Measurements from ENCODE around the gene RBM39. TPM values are rescaled to one million over a fixed set of nuclear protein-coding genes. Genes with fewer than 3 reads are reported as not detected.
"Not testable (repeated sequence)": the region's sequence is repeated elsewhere in the genome, so short reads cannot be mapped to it uniquely, and the experiment has no call there.

Gene RBM39
- total and polyA plus RNA-seq, 11 donors = 72.6 to 165 (median 112) TPM

DNA sequence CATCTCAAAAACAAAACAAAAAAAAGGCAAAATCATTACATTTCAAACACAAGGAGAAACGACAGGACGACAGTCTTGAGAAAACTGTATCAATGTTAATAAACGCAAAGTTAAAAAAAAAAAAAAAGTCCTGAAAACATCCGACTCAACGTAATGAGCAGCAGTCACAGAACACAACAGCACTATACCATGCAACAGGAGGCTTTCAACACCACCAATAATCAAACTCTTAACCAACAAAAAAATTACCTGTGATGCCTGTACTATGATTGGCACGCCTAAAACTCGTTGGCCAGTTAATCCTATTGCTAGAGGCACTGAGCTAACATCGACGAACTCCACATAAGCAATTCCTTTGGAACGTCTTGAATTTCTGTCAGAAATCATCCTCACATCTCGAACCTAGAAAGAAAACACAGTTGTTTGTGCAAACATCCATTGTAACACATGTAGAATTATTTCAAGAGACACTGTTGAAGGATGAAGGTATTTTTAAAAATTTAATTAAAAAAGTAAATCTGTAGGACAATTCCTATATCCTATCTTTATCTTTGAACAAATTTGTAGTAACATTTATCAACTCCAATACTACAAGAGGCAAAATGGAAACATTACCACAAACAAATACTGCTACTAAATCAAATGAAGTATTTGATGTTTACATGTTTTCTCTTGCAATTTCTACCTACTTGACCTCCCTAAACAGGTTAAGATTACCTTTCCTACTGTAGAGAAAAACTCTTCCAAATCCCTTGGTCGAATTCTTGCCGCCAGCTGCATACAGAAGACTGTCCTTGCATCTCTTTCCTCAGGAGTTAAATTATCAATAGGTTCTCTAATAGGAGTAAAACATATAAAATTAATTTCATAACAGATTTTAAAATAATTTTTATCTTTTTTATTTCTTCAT lies 17.5 kb downstream of the RBM39 start:
- DNase-seq (no peak), ATAC-seq (no peak)
- H3K27me3 ChIP-seq = no peaks in the 10 kb centered on the region
- H3K36me3 ChIP-seq = peaks cover 3 to 100% (median 100%) of the 10 kb centered on the region in 9 donors
- H3K9me3 ChIP-seq = no peaks in the 10 kb centered on the region
- TF ChIP-seq, protein P1, sequence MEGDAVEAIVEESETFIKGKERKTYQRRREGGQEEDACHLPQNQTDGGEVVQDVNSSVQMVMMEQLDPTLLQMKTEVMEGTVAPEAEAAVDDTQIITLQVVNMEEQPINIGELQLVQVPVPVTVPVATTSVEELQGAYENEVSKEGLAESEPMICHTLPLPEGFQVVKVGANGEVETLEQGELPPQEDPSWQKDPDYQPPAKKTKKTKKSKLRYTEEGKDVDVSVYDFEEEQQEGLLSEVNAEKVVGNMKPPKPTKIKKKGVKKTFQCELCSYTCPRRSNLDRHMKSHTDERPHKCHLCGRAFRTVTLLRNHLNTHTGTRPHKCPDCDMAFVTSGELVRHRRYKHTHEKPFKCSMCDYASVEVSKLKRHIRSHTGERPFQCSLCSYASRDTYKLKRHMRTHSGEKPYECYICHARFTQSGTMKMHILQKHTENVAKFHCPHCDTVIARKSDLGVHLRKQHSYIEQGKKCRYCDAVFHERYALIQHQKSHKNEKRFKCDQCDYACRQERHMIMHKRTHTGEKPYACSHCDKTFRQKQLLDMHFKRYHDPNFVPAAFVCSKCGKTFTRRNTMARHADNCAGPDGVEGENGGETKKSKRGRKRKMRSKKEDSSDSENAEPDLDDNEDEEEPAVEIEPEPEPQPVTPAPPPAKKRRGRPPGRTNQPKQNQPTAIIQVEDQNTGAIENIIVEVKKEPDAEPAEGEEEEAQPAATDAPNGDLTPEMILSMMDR (IDR thresholded peaks at IDR 0.05) = no peak
- no peak for TF ChIP-seq POLR2A (IDR thresholded peaks at IDR 0.05)
- 79 to 86% (median 83%) methylated on average over 13 of the region's 13 CpGs for WGBS, 4 donors
- intact Hi-C loops (cut with DNase I) = loop anchor here in 2 of 10 donors (5.0 kb wide), 1 partner anchor 158 kb away; no protein-coding TSS in a partner anchor
- peaks cover 0 to 48% (median 25%) of the 10 kb centered on the region in 12 donors for H3K4me1 ChIP-seq
- no peak overlapping the region for H3K27ac ChIP-seq
- H3K4me3 ChIP-seq = no peak overlapping the region

GRCh38 chr20:35723652-35724320 lies 18.3 kb downstream of the RBM39 start:
- Histone ChIP-seq H3K36me3 (peaks cover 3 to 100% (median 100%) of the 10 kb centered on the region in 9 donors), H3K4me1 (peaks cover 0 to 47% (median 19%) of the 10 kb centered on the region in 12 donors)
- H3K9me3 ChIP-seq; ATAC-seq; H3K27me3 ChIP-seq; DNase-seq; intact Hi-C loops (cut with DNase I); H3K4me3 ChIP-seq; H3K27ac ChIP-seq: not testable (repeated sequence)
- 94 to 95% (median 95%) methylated on average over 12 of the region's 12 CpGs for WGBS, 4 donors

DNA sequence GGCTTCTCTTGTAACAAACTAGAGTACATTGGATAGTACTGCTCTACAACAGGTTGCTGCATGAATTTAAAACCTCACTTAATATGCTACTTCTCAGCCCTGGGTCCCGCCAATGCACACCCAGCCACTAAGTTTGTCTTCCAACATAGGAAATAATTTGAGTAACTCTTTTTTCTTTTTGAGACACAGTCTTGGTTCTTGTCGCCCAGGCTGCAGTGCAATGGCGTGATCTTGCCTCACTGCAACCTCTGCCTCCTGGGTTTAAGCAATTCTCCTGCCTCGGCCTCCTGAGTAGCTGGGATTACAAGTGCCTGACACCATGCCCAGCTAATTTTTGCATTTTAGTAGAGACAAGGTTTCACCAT lies 18.8 kb downstream of the RBM39 start:
- DNase-seq; H3K27ac ChIP-seq; intact Hi-C loops (cut with DNase I); H3K4me3 ChIP-seq; H3K27me3 ChIP-seq; ATAC-seq; H3K9me3 ChIP-seq: not testable (repeated sequence)
- peaks cover 0 to 45% (median 19%) of the 10 kb centered on the region in 12 donors for H3K4me1 ChIP-seq
- H3K36me3 ChIP-seq = peaks cover 3 to 100% (median 100%) of the 10 kb centered on the region in 9 donors
- 83 to 92% (median 88%) methylated on average over 4 of the region's 4 CpGs for WGBS, 4 donors

- intact Hi-C loops (cut with DNase I) = no loop called here
- Histone ChIP-seq H3K36me3 (peaks cover 3 to 100% (median 100%) of the 10 kb centered on the region in 9 donors), H3K4me1 (peaks cover 0 to 45% (median 22%) of the 10 kb centered on the region in 12 donors)
Observed at GRCh38 chr20:35721621-35722020, 20.4 kb downstream of the RBM39 start.

More at GRCh38 chr20:35721621-35722020, 20.4 kb downstream of the RBM39 start:
- DNase-seq (no peak), ATAC-seq (no peak)
- 50 to 60% (median 59%) methylated on average over 3 of the region's 3 CpGs for WGBS, 4 donors
- no peak overlapping the region for H3K27ac ChIP-seq
- no peaks in the 10 kb centered on the region for H3K9me3 ChIP-seq
- no peak overlapping the region for H3K4me3 ChIP-seq
- H3K27me3 ChIP-seq = no peaks in the 10 kb centered on the region
- TF ChIP-seq, protein P1 (IDR thresholded peaks at IDR 0.05) = no peak
- TF ChIP-seq POLR2A (IDR thresholded peaks at IDR 0.05) = no peak
